GM23338 (cell line): ENCODE measurements around the gene WDR27. TPM values are rescaled to one million over a fixed set of nuclear protein-coding genes. Genes with fewer than 3 reads are reported as not detected.

Source experiments
- ATAC-seq: fragments of 200-7000 bp; cut with Tn5 transposase; 3 replicates; pipeline ENCODE4 v1.9.1; 2020
- DNase-seq: peaks from one replicate; pipeline ENCODE4 v3.0.0-alpha.2; 2015; ENCODE audit warnings: low spot score
- H2AFZ ChIP-seq: fragments of 200-600 bp; sonication (generic); 2 replicates; pipeline ENCODE4 v1.8.0; 2016; ENCODE audit warnings: antibody characterized with exemption, mild to moderate bottlenecking, moderate library complexity
- H3F3A ChIP-seq: fragments of 200-600 bp; sonication (generic); replicated peaks from 2 replicates; pipeline ENCODE4 v1.8.0; 2017; ENCODE audit warnings: antibody characterized with exemption, mixed run types, low read depth
- H3K27ac ChIP-seq: fragments of 200-600 bp; sonication (generic); 2 replicates; pipeline ENCODE4 v1.6.1; 2016; ENCODE audit warnings: low read depth
- H3K27me3 ChIP-seq: fragments of 200-600 bp; sonication (generic); 2 replicates; pipeline ENCODE4 v1.8.0; 2016; ENCODE audit warnings: mild to moderate bottlenecking, mixed run types, moderate library complexity; ENCODE audit not compliant: insufficient read depth
- H3K36me3 ChIP-seq: fragments of 200-600 bp; sonication (generic); 2 replicates; pipeline ENCODE4 v1.8.0; 2016; ENCODE audit warnings: mild to moderate bottlenecking; ENCODE audit not compliant: insufficient read depth
- H3K4me1 ChIP-seq: fragments of 200-600 bp; sonication (generic); 2 replicates; pipeline ENCODE4 v1.8.0; 2016; ENCODE audit warnings: mild to moderate bottlenecking, moderate library complexity; ENCODE audit not compliant: insufficient read depth
- H3K4me2 ChIP-seq: fragments of 200-600 bp; sonication (generic); 2 replicates; pipeline ENCODE4 v1.7.1; 2017; ENCODE audit warnings: mixed run types
- H3K4me3 ChIP-seq: fragments of 200-600 bp; sonication (generic); 2 replicates; pipeline ENCODE4 v1.6.1; 2016; ENCODE audit warnings: mixed run types
- H3K79me2 ChIP-seq: fragments of 200-600 bp; sonication (generic); replicated peaks from 2 replicates; pipeline ENCODE4 v1.8.0; 2017; ENCODE audit warnings: mild to moderate bottlenecking; ENCODE audit not compliant: insufficient read depth
- H3K9me2 ChIP-seq: fragments of 200-600 bp; sonication (generic); 2 replicates; pipeline ENCODE4 v1.8.0; 2017; ENCODE audit not compliant: insufficient read depth
- H4K20me1 ChIP-seq: fragments of 200-600 bp; sonication (generic); replicated peaks from 2 replicates; pipeline ENCODE4 v1.8.0; 2017; ENCODE audit warnings: mild to moderate bottlenecking; ENCODE audit not compliant: insufficient read depth
- H3K27ac Mint-ChIP-seq: 2 replicates; pipeline ENCODE4 v1.8.0; 2020; ENCODE audit warnings: inconsistent platforms, mild to moderate bottlenecking, moderate library complexity, mixed read lengths
- H3K27me3 Mint-ChIP-seq: 3 replicates; pipeline ENCODE4 v1.8.0; 2022; ENCODE audit warnings: low read depth, mild to moderate bottlenecking, moderate library complexity, mixed read lengths, inconsistent platforms; ENCODE audit not compliant: insufficient read depth, poor library complexity
- H3K36me3 Mint-ChIP-seq: 3 replicates; pipeline ENCODE4 v1.8.0; 2021; ENCODE audit warnings: low read depth, mild to moderate bottlenecking, inconsistent platforms, moderate library complexity, mixed read lengths
- H3K4me1 Mint-ChIP-seq: 3 replicates; pipeline ENCODE4 v1.8.0; 2020; ENCODE audit warnings: mild to moderate bottlenecking, inconsistent platforms, mixed read lengths
- H3K4me3 Mint-ChIP-seq: 3 replicates; pipeline ENCODE4 v1.8.0; 2021; ENCODE audit warnings: moderate library complexity, mild to moderate bottlenecking, inconsistent platforms, mixed read lengths
- H3K9me3 Mint-ChIP-seq: 3 replicates; pipeline ENCODE4 v1.8.0; 2020; ENCODE audit warnings: moderate library complexity, mild to moderate bottlenecking, inconsistent platforms, mixed read lengths
- CREB1 ChIP-seq: fragments of 250-450 bp; sonication (Bioruptor Pico); IDR thresholded peaks from 2 replicates; pipeline ENCODE4 v1.5.0; 2020; ENCODE audit warnings: low read depth, mild to moderate bottlenecking, moderate library complexity
- CTCF ChIP-seq, 2 experiments: fragments of 200-600 bp in 1 of 2; sonication (generic) in 1 of 2; conservative IDR thresholded peaks; 2 replicates each; pipeline versions ENCODE4 v1.5.1 to v1.6.1; 2016 to 2017; ENCODE audit warnings: antibody characterized with exemption in 2 of 2, low read depth in 2 of 2, mild to moderate bottlenecking in 2 of 2, moderate library complexity in 1 of 2
- ETS1 ChIP-seq: IDR thresholded peaks from 2 replicates; pipeline ENCODE4 v1.6.1; 2016; ENCODE audit warnings: antibody characterized with exemption
- EZH2 ChIP-seq: fragments of 200-600 bp; sonication (generic); IDR thresholded peaks from one replicate; pipeline ENCODE4 v1.8.0; 2017; ENCODE audit warnings: antibody characterized with exemption, mild to moderate bottlenecking, low read depth; ENCODE audit not compliant: unreplicated experiment
- EZH2phosphoT487 ChIP-seq: fragments of 200-600 bp; sonication (generic); IDR thresholded peaks from one replicate; pipeline ENCODE4 v1.8.1; 2018; ENCODE audit warnings: antibody characterized with exemption; ENCODE audit not compliant: unreplicated experiment
- JUNB ChIP-seq: IDR thresholded peaks from one replicate; pipeline ENCODE4 v1.6.1; 2016; ENCODE audit warnings: antibody characterized with exemption; ENCODE audit not compliant: unreplicated experiment
- NANOG ChIP-seq: IDR thresholded peaks from 2 replicates; pipeline ENCODE4 v1.6.1; 2016; ENCODE audit warnings: antibody characterized with exemption, borderline replicate concordance
- POLR2AphosphoS5 ChIP-seq: IDR thresholded peaks from 2 replicates; pipeline ENCODE4 v1.6.1; 2016; ENCODE audit warnings: antibody characterized with exemption, low read depth
- REST ChIP-seq: IDR thresholded peaks from one replicate; pipeline ENCODE4 v1.6.1; 2018; ENCODE audit warnings: antibody characterized with exemption; ENCODE audit not compliant: unreplicated experiment
- STAT1 ChIP-seq: IDR thresholded peaks from one replicate; pipeline ENCODE4 v1.6.1; 2016; ENCODE audit warnings: antibody characterized with exemption; ENCODE audit not compliant: unreplicated experiment
- ZNF114 ChIP-seq: fragments of 250-450 bp; sonication (Bioruptor Pico); IDR thresholded peaks from 2 replicates; pipeline ENCODE4 v1.5.0; 2020; ENCODE audit warnings: mild to moderate bottlenecking, moderate library complexity
- ZNF331 ChIP-seq: fragments of 250-450 bp; sonication (Bioruptor Pico); IDR thresholded peaks from 2 replicates; pipeline ENCODE4 v1.5.0; 2020; ENCODE audit warnings: low read depth, mild to moderate bottlenecking, moderate library complexity
- ZNF462 ChIP-seq: fragments of 250-450 bp; sonication (Bioruptor Pico); IDR thresholded peaks from 2 replicates; pipeline ENCODE4 v1.5.0; 2020; ENCODE audit warnings: mild to moderate bottlenecking, moderate library complexity
- polyA plus RNA-seq: library from polyadenylated mRNA; unstranded; fragments of >200 nt; fragmentation: Nextera tagmentation; extraction: Ambion mirVana; gene quantifications from 2 replicates; pipeline ENCODE4 v1.2.1, GENCODE V29; 2016
- total RNA-seq: library from RNA; depleted of rRNA; stranded (reverse); fragments of >200 nt; shearing (Covaris generic); gene quantifications from 2 replicates; pipeline ENCODE4 v1.2.3, GENCODE V29; 2014

WDR27 gene
- total and polyA plus RNA-seq, 2 experiments from 2014 or later: 55.3 to 80.4 TPM

GRCh38 chr6:169675011-169675410 is 26.8 kb downstream of the WDR27 start:
- H3K4me1 Mint-ChIP-seq: peaks cover 8% of the 10 kb centered on the region
- no peaks in the 10 kb centered on the region; the same call in 1 of the 2 replicates for H4K20me1 ChIP-seq
- H3K27me3 Mint-ChIP-seq: no peaks in the 10 kb centered on the region
- ATAC-seq (no peak), DNase-seq (no peak)
- no peaks in the 10 kb centered on the region for H3K27me3 ChIP-seq
- H3K4me3 Mint-ChIP-seq: no peak overlapping the region
- H3F3A ChIP-seq: no peaks in the 10 kb centered on the region
- H3K4me2 ChIP-seq: no peak overlapping the region
- peaks cover 29% of the 10 kb centered on the region for H3K79me2 ChIP-seq
- no peak overlapping the region for H3K27ac Mint-ChIP-seq
- H3K9me3 Mint-ChIP-seq: no peaks in the 10 kb centered on the region
- no peaks in the 10 kb centered on the region for H3K9me2 ChIP-seq
- H3K36me3 ChIP-seq: peaks cover 10% of the 10 kb centered on the region
- no peak overlapping the region for H2AFZ ChIP-seq
- H3K4me1 ChIP-seq: no peaks in the 10 kb centered on the region
- H3K36me3 Mint-ChIP-seq: peaks cover 52% of the 10 kb centered on the region
- TF ChIP-seq ZNF462 (CRISPR knock-in tag) (no peak), CTCF (conservative IDR thresholded peaks at IDR 0.05; ENCODE audit: low read depth in 2 of 2) (no peak), ETS1 (no peak), REST (no peak), EZH2 (no peak), EZH2phosphoT487 (no peak), ZNF114 (no peak), JUNB (no peak), POLR2AphosphoS5 (no peak), ZNF331 (CRISPR knock-in tag) (no peak), NANOG (no peak), CREB1 (no peak), STAT1 (no peak)
- no peak overlapping the region for H3K4me3 ChIP-seq
- H3K27ac ChIP-seq: no peak overlapping the region
